GM03348 (cell line): ENCODE measurements around the gene RIN1.
"Not testable (repeated sequence)": the region's sequence is repeated elsewhere in the genome, so short reads cannot be mapped to it uniquely, and the experiment has no call there.

Experiments used
- DNase-seq: peaks from one replicate; pipeline ENCODE4 v3.0.0; 2012; ENCODE audit warnings: low spot score

RIN1 gene, protein sequence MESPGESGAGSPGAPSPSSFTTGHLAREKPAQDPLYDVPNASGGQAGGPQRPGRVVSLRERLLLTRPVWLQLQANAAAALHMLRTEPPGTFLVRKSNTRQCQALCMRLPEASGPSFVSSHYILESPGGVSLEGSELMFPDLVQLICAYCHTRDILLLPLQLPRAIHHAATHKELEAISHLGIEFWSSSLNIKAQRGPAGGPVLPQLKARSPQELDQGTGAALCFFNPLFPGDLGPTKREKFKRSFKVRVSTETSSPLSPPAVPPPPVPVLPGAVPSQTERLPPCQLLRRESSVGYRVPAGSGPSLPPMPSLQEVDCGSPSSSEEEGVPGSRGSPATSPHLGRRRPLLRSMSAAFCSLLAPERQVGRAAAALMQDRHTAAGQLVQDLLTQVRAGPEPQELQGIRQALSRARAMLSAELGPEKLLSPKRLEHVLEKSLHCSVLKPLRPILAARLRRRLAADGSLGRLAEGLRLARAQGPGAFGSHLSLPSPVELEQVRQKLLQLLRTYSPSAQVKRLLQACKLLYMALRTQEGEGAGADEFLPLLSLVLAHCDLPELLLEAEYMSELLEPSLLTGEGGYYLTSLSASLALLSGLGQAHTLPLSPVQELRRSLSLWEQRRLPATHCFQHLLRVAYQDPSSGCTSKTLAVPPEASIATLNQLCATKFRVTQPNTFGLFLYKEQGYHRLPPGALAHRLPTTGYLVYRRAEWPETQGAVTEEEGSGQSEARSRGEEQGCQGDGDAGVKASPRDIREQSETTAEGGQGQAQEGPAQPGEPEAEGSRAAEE

DNA sequence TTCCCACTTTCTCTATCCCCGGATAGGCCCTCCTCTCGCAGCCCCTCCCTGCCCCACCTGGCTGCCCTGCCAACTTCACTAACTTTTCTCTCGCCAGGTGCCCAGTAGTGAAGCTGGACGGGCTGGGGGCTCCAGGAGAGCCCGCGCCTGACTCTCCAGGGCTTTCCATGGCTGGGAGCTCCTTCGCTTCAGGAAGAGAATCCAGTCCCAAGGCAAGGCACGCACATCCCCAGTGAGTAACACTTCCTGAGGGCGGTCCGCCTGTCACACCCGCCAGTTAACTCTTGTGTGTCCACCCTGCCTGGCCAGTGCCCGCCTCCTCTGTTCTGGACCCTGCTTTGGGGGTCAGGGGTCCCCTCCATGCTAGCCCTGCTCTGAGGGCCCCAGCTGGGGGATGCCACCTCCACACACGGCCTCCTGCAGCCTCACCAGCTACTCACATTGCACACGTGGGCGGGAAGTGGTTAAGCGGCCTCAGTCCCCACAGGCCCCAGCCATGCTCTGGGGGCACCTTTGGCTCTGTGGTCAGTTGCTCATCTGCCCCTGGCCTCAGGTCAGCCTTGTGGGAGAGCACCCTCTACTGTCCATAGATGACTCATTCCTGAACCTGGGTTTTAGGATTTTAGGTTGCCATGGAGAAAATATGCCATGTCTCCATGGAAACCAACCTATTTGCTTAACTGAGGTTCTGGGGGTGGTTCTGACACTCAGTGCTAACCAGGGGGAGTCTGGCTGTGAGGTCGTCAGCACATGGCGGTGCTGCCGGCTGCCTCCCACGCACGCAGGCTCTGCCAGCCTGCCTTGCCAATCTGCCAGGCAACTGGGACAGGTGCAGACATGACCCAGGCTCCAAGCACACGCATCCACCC is at the start of gene RIN1:
Gene RIN1, minus strand, starts transcription at position 201 of the 869 bp plus-strand sequence. Its CDS starts 32 bp downstream, at position 169.
- DNase-seq: peak; percentile 94

DNA sequence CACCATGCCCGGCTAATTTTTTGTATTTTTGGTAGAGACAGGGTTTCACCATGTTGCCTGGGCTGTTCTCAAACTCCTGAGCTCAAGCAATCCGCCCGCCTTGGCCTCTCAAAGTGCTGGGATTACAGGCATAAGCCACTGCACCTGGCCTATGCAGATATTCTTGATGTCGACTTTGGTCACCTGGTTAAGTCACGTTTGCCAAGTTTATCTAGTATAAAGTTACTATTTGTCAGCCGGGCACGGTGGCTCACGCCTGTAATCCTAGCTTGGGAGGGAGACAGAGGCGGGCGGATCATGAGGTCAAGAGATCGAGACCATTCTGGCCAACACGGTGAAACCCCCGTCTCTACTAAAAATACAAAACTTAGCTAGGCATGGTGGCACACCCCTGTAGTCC is 48.1 kb upstream of the RIN1 start:
- not testable (repeated sequence) for DNase-seq

DNA sequence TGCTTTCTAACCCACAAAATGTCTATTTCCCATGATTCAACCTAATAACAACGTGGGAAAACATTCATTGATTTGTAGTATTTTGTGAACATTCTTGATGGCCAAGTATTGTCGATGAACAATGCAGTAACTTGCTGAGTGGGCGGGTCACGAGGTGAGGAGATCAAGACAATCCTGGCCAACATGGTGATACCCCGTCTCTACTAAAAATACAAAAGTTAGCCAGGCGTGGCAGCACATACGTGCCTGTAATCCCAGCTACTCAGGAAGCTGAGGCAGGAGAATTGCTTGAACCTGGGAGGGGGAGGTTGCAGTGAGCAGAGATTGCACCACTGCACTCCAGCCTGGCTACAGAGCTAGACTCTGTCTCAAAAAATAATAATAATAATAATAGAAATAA is 44.0 kb upstream of the RIN1 start:
- DNase-seq: not testable (repeated sequence)

DNA sequence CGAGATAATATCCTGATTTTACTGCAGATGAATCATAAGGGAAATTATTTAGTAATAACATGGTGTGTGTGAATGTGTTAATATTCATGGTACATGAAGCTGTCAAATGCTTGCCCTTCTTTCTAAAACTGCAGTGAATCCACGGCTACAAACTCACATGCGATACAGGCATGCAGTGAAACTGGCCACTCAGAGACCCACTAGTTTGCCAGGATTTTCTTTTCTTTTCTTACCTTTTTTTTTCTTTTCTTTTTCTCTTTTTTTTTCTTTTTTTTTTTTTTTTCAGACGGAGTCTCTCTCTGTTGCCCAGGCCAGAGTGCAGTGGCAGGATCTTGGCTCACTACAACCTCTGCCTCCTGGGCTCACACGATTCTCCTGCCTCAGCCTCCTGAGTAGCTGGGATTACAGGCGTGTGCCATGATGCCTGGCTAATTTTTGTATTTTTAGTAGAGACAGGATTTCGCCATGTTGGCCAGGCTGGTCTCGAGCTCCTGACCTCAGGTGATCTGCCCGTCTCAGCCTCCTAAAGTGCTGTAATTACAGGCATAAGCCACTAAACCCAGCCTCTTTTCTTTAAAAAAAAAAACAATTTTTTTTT is 37.6 kb upstream of the RIN1 start:
- DNase-seq: not testable (repeated sequence)

DNA sequence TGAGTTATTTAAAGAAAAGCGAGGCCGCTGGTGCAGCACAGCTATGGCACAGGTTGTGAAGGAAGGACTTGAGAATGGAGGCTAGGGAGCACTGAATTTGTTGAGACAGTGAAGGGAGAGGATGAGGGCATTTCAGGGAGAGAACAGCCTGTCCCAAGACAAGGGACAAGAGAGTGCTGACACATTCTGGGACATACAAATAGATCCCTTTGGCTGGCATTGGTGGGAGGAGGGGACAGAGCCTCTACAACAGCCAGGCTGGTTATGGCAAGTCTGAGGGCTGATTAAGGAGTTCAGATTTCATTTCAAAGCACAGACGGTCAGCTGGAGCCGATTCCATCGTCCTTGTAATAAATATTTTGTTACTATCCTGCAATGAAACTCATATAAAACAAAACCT is 37.0 kb upstream of the RIN1 start:
- no peak for DNase-seq

DNA sequence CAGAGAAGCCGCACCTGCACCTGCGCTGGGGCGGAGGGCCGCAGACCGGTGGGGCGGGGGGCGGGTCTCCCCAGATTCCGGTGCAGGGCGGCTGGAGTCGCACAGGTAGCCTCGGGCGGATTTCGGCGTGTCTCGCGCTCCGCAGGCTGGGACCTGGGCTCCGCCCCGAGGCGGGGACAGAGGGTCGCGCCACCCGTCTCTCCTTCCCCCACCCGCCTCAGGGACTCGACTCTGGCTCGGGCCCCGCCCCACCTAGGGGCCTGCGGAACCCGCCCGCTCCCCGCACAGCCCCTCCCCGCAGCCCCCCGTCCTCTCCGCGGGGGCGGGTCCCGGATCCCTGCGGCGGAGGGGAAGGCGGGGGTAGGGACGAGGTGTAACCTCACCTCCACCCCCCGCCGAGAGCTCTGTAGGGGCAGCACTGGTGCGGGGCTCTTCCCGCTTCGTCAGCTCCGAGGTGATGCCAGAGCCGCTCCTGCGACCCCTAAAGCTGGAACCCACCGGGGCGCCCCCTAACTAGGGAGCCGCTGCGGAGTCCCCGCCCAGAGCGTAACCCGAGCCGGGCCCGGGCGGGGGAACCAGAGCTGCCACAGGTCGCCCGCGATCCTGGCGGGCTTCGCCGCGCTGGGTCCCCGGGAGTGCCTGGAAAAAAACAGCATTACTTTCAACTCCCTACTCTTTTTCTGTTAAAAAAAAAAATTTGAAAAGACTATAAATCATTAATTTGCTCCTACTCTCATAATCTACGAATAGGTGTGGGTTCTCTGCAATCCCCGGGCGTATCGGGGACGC is 35.6 kb upstream of the RIN1 start, which contains the start of gene SLC29A2:
Gene SLC29A2, minus strand, starts transcription at position 134 of the 789 bp plus-strand sequence. CDS start 169 bp downstream, outside the sequence.
- peak; percentile 48 for DNase-seq

DNA sequence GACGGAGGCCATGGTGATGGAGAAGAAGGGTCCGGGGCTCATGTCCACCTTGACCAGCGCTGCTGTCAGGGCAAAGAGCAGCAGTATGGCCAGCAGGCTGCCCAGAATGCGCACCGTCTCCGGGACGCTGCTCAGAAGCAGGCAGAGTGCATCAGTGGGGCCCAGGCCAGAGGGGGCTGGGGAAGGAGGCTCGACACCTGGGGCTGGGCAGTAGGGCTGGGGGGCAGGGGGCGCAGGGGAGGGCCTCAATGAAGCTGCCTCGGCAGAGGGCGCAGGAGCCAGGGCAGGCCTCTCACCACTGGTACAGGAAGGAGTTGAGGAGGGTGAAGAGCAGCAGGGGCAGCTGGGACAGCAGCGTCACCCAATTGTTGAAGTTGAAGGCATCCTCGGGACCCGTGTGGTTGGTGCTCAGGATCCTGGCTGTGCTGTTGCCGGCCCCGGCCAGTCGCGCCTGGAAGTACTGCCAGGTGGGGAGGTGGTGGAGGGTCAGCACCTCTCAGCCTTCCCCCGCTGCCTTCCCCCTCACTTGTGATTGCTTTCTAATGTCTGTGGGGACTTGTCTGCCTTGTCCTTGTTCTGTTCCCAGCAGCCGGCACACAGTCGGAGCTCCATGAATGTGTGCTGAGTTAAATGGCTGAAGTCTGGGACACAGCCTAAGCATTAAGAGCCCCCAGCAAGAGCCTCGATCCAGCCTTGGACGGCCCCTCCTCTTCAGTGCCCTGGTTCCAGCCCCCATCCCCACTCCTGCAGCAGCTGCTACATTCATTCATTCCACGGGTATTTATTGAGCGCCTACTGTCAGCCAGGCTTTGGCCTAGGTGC is 33.0 kb upstream of the RIN1 start:
- no peak for DNase-seq

DNA sequence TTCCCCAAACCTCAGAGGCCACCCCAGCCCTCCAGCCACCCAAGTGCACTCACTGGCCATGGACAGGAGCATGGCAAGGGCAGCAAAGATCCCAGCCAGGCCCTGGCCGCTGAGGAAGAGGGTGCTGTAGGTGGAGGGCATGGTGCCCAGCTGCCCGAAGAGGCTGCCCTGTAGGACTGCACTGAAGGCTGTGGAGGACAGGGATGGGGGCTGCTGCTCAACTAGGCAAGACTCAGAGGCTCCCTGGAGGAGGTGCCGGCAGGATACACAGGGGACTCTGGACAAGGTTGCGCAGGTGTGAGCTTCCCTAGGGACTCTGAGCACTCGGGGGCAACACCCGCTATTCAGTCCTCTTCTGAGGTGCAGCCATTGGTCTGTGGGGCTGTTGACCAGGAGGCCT is 32.2 kb upstream of the RIN1 start:
- no peak for DNase-seq

DNA sequence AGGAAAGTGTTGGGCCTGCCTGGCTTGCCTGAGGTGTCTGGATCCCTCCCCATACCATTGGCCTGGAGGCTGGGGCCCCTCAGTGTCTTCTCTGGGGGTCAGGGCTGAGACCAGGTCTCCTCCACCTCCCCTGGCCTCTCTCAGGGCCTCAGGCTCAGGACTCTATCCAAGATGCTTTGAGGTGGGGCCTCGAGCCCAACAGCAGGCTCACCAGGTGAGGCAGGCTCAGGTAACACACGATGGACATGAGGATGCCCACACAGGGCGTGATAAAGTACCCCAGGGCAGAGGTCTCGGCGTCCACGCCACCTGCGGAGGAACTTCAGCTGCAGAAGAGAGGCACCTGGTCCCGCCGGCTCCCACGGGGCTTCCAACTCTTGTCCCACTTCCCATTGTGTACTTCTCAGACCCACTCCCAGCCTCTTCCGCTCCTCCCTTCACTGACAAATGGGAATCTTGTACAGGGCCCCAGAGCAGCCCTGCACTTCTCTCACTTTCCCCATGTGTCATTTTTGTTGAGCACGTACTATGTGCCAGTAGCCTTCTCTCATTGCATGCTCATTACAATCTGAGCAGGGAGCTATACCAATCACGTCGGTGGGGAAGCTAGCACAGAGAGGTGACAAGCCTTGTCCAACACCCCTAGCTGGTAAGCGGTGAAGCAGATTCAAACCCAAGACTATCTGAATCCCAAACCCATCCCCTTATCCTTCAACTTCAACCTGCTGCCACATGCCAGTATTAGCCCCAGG is 31.5 kb upstream of the RIN1 start:
- DNase-seq: no peak

DNA sequence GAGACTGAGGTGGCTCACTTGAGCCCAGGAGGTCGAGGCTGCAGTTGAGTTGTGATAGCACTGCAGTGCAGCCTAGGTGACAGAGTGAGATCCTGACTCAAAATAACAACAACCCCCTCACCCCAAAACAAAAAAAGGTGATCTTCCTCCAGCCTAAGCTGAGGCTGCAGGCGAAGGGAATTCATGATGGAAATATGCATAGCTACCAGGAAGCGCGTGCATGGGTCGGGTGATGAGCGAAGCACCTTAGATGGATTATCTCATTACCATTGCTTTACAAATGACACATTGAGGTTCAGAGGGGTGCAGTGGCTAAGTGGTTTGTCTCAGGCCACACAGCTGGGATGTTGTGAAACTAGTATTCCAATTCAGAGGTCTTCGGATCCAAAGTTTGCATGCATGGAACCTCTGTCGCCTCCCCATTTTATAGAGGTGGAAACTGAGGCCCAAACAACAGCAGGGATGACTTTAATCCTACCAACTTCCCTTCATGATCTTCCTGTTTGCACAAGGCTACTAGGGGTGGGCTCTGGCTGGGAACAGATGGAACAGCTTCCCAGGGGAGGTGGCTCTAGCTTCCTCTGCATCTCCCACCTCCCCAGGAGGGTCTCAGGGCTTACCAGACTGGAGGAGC is 30.7 kb upstream of the RIN1 start:
- no peak for DNase-seq

DNA sequence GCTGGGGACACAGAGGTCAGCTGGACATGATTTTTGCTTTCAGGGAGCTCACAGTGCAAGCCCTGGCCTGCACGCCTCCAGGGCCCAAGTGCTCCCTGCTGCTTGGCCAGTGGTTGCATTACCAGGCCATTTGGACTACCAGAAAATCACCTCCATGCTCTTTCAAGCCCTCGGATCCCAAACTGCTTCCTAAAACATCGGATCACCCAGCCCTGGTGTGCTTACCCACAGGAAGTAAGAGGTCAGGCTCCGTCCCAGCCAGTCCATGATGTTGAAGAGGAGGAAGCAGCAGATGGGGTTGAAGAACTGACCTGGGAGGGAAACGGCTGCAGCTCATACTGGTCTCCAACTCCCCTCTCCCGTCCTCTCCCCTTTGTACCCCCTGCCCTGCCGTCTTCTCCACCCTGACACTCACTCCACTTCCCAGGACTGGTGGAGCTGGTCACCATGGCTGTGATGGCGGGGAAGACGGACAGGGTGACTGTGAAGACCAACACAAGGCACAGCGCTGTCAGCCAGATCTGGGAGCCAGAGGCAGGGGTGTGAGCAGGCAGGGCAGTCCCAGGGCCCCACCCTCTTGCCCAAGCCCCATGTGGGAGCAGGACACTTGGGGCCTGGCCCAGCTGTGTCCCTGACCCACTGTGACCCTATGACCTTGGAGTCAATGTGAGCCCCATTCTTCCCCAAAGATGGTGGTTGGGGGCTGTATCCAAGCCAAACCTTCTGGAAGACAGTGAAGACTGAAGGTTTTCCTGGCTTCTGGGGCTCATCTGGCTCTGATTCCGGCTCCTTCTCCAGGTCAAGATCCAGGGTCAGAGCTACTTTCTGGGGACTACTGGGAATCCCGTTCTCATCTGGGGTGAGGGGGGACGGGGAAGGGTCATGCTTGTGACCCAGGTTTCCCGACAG is 29.7 kb upstream of the RIN1 start:
- no peak for DNase-seq

DNA sequence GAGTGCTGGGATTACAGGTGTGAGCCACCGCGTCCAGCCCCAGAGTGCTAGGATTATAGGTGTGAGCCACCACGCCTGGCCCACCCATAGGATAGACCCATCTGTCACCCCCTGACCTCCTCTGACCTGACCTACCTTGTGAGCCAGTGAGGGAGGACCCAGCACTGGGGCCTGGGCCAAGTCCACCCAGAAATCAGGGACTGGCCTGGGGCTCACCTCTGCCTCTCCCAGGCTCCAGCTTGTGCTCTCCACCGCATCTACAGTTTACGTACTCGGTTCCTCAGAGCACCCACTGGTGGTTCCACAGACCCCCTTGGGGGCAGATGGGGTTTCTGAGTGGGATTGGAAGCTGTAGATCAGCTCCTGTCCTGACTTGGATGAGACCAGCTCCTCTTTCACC is 28.9 kb upstream of the RIN1 start:
- no peak for DNase-seq

DNA sequence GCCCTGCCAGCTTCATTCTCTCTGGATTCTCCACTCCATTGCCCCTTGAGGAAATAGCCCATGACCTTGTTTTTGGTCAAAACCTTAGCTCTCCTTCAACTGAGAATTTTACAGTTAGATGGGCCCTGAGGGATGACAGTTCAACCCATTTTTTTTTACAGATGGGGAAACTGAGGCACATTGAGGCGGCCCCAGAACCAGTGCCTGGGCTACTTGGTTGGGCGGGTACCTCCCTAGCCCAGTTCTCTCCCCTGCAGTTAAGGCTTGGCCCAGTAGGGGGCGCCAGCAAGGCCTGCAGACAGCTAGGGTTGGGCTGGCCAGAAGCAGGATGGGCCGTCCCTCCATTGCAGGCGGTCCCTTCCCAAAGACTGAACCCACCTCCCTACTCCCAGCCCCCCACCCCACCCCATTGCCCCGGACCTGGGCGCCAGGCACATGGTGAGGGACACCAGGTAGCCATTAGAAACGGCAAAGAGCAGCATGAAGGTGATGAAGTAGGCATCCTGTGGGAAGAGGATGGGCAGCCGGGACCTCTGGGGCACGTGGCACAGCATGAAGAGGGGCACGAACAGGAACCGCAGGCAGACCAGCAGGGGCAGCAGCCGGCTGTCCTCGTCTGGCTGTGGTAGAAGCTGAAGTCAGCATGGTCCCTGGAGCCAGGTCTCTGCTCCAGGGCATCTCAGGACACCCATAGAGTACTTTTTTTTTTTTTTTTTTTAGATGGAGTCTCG is 27.7 kb upstream of the RIN1 start:
- DNase-seq: peak; percentile 49

DNA sequence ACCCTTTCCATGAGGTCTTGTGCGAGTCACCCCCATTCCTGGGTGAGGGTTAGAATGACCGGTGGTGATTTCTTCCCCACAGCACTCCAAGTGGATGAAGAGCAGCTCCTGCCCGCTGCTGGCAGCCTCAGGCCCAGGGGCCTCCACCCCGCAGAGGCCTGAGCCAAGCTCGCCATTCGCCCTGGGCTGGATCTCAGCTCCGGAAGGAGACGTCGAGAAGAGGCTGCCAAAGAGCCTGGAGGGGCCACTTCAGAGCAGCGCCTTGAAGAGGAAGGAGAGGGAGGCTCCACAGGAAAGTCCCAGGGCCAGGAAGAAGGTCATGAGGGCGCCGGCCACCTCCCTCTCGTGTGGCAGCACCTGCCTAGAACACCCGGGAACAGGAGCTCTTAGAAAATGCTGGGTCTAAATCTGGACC is 27.0 kb upstream of the RIN1 start:
- no peak for DNase-seq

DNA sequence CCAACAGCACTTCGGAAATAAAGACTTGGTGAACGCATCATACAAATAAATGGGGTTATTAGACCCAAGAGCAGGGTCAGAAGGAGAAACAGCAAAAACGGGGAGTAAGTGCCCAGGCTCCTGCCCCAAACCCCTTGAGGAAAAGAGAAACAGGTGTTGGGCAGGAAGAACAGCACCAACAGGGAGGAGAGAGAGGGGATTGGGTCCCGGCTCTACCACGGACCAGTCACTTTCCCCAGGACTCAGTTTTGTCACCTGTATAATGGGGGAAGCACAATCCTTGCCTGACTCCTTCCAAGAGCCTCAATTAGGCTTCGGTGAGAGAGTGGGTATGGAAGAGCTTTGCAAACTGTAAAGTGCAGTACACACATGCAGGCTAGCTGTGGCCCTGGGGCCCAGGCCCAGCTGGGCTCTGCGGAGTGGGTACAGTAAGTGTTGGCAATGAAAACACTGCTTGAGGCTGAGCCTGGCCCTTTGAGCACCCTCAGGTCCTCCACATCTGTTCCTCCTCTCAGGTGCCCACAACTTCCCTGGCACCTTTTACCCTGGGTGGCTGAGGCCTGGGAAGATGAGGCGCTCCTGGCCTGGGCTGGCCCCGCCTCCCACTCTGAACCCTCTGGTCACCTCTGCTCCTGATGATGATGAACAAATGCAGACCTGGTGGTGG is 26.4 kb upstream of the RIN1 start:
- no peak for DNase-seq

DNA sequence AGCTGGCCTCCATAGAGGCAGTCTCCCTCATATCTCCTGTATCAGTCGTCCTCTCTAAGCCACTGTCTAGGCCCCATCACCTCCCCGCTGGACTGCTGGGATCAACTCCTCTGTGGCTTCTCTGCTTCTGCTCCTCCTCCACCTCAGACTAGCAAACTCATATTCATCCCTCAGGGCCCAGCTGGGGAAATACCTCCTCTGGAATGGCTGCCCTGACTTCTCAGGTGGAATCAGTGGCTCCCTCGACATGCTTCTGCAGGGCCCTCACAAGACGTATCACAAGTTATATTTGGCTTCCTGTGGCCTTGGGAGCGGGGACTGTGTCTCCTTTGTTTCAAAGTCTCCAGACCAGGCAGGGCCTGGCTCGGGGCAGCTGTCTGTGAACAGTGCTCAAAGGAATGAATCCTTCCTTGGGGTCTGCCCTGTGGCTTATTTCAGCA is 25.3 kb upstream of the RIN1 start:
- DNase-seq: no peak
